Measurements from ENCODE around the gene OR56A3. TPM values are rescaled to one million over a fixed set of nuclear protein-coding genes. Genes with fewer than 3 reads are reported as not detected.

The OR56A3 gene
- total RNA-seq, 1 donor from 2014 or later: not detected

DNA sequence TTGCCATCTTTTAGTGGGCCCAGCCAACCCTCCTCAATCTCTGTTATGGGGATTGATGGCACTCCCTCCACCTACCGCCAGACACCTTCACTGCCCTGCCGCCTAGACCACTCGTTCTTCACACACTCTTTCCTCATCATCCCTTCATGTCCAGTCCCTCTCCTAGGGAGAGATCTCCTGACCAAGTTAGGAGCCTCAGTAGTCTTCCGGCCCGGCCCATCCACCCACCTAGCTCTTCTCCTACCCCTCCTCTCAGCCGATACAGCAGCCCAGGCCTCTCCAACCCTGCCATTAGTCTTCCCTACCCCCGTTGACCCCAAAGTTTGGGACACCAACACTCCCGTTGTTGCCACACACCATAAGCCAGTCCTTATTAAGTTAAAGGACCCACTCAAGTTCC is 11.0 kb upstream of the OR56A3 start:
- no peak overlapping the region for H3K4me3 ChIP-seq (ENCODE audit: low read depth, low read length)
- no peaks in the 10 kb centered on the region for H3K27me3 ChIP-seq (ENCODE audit: control insufficient read depth, insufficient read depth, low read length)
- DNase-seq (ENCODE audit: low read depth): no peak
- no peaks in the 10 kb centered on the region for H3K36me3 ChIP-seq (ENCODE audit: control insufficient read depth, insufficient read depth, low read length)
- TF ChIP-seq, protein P1, sequence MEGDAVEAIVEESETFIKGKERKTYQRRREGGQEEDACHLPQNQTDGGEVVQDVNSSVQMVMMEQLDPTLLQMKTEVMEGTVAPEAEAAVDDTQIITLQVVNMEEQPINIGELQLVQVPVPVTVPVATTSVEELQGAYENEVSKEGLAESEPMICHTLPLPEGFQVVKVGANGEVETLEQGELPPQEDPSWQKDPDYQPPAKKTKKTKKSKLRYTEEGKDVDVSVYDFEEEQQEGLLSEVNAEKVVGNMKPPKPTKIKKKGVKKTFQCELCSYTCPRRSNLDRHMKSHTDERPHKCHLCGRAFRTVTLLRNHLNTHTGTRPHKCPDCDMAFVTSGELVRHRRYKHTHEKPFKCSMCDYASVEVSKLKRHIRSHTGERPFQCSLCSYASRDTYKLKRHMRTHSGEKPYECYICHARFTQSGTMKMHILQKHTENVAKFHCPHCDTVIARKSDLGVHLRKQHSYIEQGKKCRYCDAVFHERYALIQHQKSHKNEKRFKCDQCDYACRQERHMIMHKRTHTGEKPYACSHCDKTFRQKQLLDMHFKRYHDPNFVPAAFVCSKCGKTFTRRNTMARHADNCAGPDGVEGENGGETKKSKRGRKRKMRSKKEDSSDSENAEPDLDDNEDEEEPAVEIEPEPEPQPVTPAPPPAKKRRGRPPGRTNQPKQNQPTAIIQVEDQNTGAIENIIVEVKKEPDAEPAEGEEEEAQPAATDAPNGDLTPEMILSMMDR (IDR thresholded peaks at IDR 0.05; ENCODE audit: insufficient read depth, low read length, poor library complexity, severe bottlenecking): no peak

DNA sequence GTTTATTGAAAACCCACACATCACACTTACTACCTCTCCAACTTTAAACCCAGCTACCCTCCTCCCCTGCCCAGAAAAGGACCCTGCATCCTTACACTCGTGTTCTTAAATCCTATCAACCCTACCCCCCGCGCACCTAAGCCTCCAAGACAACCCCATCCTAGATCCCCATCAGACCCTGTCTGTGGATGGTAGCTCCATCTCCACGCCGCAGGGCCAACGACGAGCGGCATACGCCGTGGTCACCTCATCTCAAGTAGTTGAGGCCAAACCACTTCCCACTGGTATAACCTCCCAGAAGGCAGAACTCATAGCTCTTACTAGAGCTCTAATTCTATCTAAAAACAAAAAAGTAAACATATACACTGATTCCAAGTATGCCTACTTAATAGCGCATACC is 9.4 kb upstream of the OR56A3 start:
- Histone ChIP-seq H3K4me3 (ENCODE audit: low read depth, low read length) (no peak overlapping the region), H3K27me3 (ENCODE audit: control insufficient read depth, insufficient read depth, low read length) (no peaks in the 10 kb centered on the region), H3K36me3 (ENCODE audit: control insufficient read depth, insufficient read depth, low read length) (no peaks in the 10 kb centered on the region)
- TF ChIP-seq, protein P1 (IDR thresholded peaks at IDR 0.05; ENCODE audit: insufficient read depth, low read length, poor library complexity, severe bottlenecking): no peak
- DNase-seq (ENCODE audit: low read depth): no peak

DNA sequence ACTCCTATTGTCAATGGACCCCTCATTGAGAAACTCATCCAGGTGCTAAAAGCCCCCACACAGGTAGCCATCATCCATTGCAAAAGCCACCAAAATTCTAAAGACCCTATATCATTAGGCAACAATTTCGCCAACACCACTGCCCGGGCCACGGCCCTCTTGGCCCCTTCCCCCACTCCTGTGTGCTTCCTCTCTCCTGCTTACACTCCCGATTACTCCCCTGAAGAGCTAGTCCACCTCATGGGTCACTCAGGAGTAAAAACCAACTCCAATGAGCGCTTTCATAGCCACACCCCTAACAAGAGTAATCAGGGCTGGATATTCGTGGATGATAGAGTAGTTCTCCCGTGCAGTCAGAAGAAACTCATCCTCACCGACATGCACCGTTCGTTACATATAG is 8.9 kb upstream of the OR56A3 start:
- Histone ChIP-seq H3K4me3 (ENCODE audit: low read depth, low read length) (no peak overlapping the region), H3K36me3 (ENCODE audit: control insufficient read depth, insufficient read depth, low read length) (no peaks in the 10 kb centered on the region), H3K27me3 (ENCODE audit: control insufficient read depth, insufficient read depth, low read length) (no peaks in the 10 kb centered on the region)
- TF ChIP-seq, protein P1 (IDR thresholded peaks at IDR 0.05; ENCODE audit: insufficient read depth, low read length, poor library complexity, severe bottlenecking): no peak
- DNase-seq (ENCODE audit: low read depth): no peak

DNA sequence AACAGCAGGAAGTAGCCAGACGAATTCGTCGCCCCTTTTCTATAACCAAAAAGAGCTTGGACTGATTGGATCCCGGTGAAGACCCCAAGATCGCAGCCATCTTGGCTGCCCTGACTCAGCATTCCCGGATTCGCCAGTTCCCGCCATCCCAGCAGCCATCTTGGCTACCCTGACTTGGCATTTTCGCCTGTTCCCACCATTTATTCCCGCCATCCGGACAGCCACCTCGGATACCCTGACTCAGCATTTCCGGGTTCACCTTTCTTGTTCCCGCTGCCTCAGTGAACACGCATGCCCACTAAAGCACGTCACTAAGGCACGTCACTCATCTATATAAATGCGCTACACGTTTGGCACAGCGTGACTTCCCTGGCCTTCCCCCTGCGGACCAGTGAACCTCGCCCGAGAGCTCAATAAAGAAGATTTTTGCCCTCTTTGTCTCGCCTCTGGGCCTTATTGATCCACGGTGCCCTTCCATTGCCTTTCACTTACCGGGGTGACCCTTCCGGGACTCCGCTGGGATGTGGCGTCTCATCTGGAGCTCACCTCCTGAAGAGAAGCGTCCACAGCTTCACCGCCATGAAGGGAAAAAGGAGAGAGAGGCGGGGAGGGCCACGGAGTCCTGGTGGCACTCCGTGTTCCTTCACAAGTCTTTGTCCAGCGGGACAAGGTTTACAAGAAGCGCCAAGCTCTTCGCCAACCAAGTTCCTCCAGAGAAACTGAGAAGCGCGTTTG is 4.0 kb upstream of the OR56A3 start:
- Histone ChIP-seq H3K27me3 (ENCODE audit: control insufficient read depth, insufficient read depth, low read length) (no peaks in the 10 kb centered on the region), H3K36me3 (ENCODE audit: control insufficient read depth, insufficient read depth, low read length) (no peaks in the 10 kb centered on the region), H3K4me3 (ENCODE audit: low read depth, low read length) (no peak overlapping the region)
- TF ChIP-seq, protein P1 (IDR thresholded peaks at IDR 0.05; ENCODE audit: insufficient read depth, low read length, poor library complexity, severe bottlenecking): no peak
- DNase-seq (ENCODE audit: low read depth): no peak

DNA sequence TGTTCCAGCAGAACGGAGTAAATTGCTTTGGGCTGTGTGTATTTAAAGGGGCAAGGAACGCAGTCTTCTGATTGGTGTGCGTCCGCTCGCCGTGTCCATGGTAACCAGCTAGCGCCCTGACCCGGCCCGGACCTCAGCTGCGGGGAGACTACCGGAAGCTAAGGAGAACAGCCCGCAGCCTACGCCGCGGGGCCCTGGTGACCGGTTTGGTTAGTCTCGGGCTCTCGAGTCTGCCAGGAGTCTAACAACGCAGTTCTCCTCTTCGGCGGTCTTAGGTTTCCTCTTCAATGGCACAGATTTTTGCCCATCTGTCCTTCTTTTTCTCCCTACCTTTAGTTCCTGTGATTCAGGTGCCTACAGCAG is 3.5 kb upstream of the OR56A3 start:
- DNase-seq (ENCODE audit: low read depth): no peak
- TF ChIP-seq, protein P1 (IDR thresholded peaks at IDR 0.05; ENCODE audit: insufficient read depth, low read length, poor library complexity, severe bottlenecking): no peak
- H3K27me3 ChIP-seq (ENCODE audit: control insufficient read depth, insufficient read depth, low read length): no peaks in the 10 kb centered on the region
- no peak overlapping the region for H3K4me3 ChIP-seq (ENCODE audit: low read depth, low read length)
- no peaks in the 10 kb centered on the region for H3K36me3 ChIP-seq (ENCODE audit: control insufficient read depth, insufficient read depth, low read length)

DNA sequence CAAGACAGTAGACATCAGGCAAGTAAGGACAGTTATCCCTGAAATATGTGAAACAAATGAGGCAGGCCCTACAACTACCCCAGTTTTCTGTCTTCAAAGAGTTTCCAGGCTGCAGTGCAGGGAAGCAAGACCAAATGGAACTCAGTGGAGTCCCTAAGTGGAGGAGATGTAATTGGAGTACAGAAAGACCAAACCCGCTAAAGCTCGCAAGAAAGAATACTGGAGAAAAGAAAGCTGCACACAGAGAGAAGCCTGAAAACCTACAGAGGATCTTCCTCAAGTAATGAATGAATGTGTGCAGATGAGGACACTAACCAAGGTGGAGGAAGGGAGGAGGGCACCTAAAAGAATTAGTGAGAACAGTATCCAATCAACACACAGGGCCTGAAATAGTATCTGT is 1.3 kb upstream of the OR56A3 start:
- H3K36me3 ChIP-seq (ENCODE audit: control insufficient read depth, insufficient read depth, low read length): no peaks in the 10 kb centered on the region
- no peak overlapping the region for H3K4me3 ChIP-seq (ENCODE audit: low read depth, low read length)
- no peaks in the 10 kb centered on the region for H3K27me3 ChIP-seq (ENCODE audit: control insufficient read depth, insufficient read depth, low read length)
- DNase-seq (ENCODE audit: low read depth): no peak
- TF ChIP-seq, protein P1 (IDR thresholded peaks at IDR 0.05; ENCODE audit: insufficient read depth, low read length, poor library complexity, severe bottlenecking): no peak

Data from kidney epithelial cell (primary cell).